ENCODE data around the gene CBY3. TPM values are rescaled to one million over a fixed set of nuclear protein-coding genes. Genes with fewer than 3 reads are reported as not detected.

CBY3 gene
- total and polyA plus RNA-seq, 2 of the 13 experiments (the other 11 are each of a cell fraction or from before 2014, with no cell fraction given), result not detected

- TF ChIP-seq ZNF660 (CRISPR knock-in tag; IDR thresholded peaks at IDR 0.05; ENCODE audit: borderline replicate concordance, low read depth) (peak; percentile 57; the same call in 1 of the 2 replicates), MAX (IDR thresholded peaks at IDR 0.05) (peak; percentile 96), ZNF446 (CRISPR knock-in tag; IDR thresholded peaks at IDR 0.05) (no peak), YEATS2 (CRISPR knock-in tag; IDR thresholded peaks at IDR 0.05; ENCODE audit: borderline replicate concordance) (peak; percentile 85), ELK4 (CRISPR knock-in tag; IDR thresholded peaks at IDR 0.05; ENCODE audit: borderline replicate concordance) (0 out of 2 replicates have a peak, but pooled peaks have one; percentile 50), ZNF512 (CRISPR knock-in tag; IDR thresholded peaks at IDR 0.05) (no peak), ZNF614 (CRISPR knock-in tag; IDR thresholded peaks at IDR 0.05; ENCODE audit: borderline replicate concordance) (peak; percentile 58; the same call in 1 of the 2 replicates), KDM5B (CRISPR knock-in tag; IDR thresholded peaks at IDR 0.05; ENCODE audit: borderline replicate concordance) (peak; percentile 80; the same call in 1 of the 2 replicates), ZNF572 (CRISPR knock-in tag; IDR thresholded peaks at IDR 0.05) (peak; percentile 90; the same call in 1 of the 2 replicates), TBP (CRISPR knock-in tag; IDR thresholded peaks at IDR 0.05) (no peak), NCOR1 (IDR thresholded peaks at IDR 0.05; ENCODE audit: borderline replicate concordance, low read length) (peak; percentile 56; the same call in 1 of the 2 replicates), SP1 (IDR thresholded peaks at IDR 0.05) (no peak), SP1 (CRISPR knock-in tag; IDR thresholded peaks at IDR 0.05) (no peak; the same call in 1 of the 2 replicates), ZNF792 (CRISPR knock-in tag; IDR thresholded peaks at IDR 0.05) (peak; percentile 81), ZBTB21 (CRISPR knock-in tag; IDR thresholded peaks at IDR 0.05) (peak; percentile 75), MXD4 (CRISPR knock-in tag; IDR thresholded peaks at IDR 0.05) (peak; percentile 81; the same call in 1 of the 2 replicates), ARNTL (CRISPR knock-in tag; IDR thresholded peaks at IDR 0.05) (peak; percentile 72), SMAD9 (CRISPR knock-in tag; IDR thresholded peaks at IDR 0.05) (peak; percentile 9; the same call in 1 of the 2 replicates), KLF11 (CRISPR knock-in tag; IDR thresholded peaks at IDR 0.05) (peak; percentile 93; the same call in 1 of the 2 replicates), HIVEP1 (CRISPR knock-in tag; IDR thresholded peaks at IDR 0.05) (peak; percentile 69; the same call in 1 of the 2 replicates), ZNF75D (CRISPR knock-in tag; IDR thresholded peaks at IDR 0.05; ENCODE audit: borderline replicate concordance) (no peak), ZNF557 (CRISPR knock-in tag; IDR thresholded peaks at IDR 0.05) (0 out of 2 replicates have a peak, but pooled peaks have one; percentile 20), ETV5 (CRISPR knock-in tag; IDR thresholded peaks at IDR 0.05; ENCODE audit: borderline replicate concordance) (peak; percentile 18; the same call in 1 of the 2 replicates), CENPT (CRISPR knock-in tag; IDR thresholded peaks at IDR 0.05; ENCODE audit: low read depth) (peak; percentile 89), ZNF558 (CRISPR knock-in tag; IDR thresholded peaks at IDR 0.05; ENCODE audit: borderline replicate concordance) (peak; percentile 89; the same call in 1 of the 2 replicates), PHF21A (CRISPR knock-in tag; IDR thresholded peaks at IDR 0.05) (peak; percentile 61), NFKB2 (CRISPR knock-in tag; IDR thresholded peaks at IDR 0.05; ENCODE audit: borderline replicate concordance) (peak; percentile 48; the same call in 1 of the 2 replicates), ZNF337 (CRISPR knock-in tag; IDR thresholded peaks at IDR 0.05; ENCODE audit: borderline replicate concordance, low read depth) (no peak; the same call in 1 of the 2 replicates), CHD4 (IDR thresholded peaks at IDR 0.05; ENCODE audit: borderline replicate concordance, low read length) (no peak)
Observed at GRCh38 chr5:179678223-179679013, 2.4 kb downstream of the CBY3 start (continued).

Measured in HepG2 (cell line).